GM23248 (cell line): ENCODE measurements around the gene P3R3URF. TPM values are rescaled to one million over a fixed set of nuclear protein-coding genes. Genes with fewer than 3 reads are reported as not detected.

Experiments used
- DNase-seq: peaks from one replicate; pipeline ENCODE4 v3.0.0-alpha.2; 2015
- H2AFZ ChIP-seq: fragments of 200-600 bp; sonication (generic); 2 replicates; pipeline ENCODE4 v1.6.1; 2016; ENCODE audit warnings: antibody characterized with exemption
- H3F3A ChIP-seq: fragments of 200-600 bp; sonication (generic); 2 replicates; pipeline ENCODE4 v1.6.1; 2016; ENCODE audit warnings: mild to moderate bottlenecking, antibody characterized with exemption, mixed run types; ENCODE audit not compliant: insufficient read depth
- H3K27ac ChIP-seq: fragments of 200-600 bp; sonication (generic); 2 replicates; pipeline ENCODE4 v1.5.1; 2016; ENCODE audit warnings: mild to moderate bottlenecking
- H3K27me3 ChIP-seq: fragments of 200-600 bp; sonication (generic); replicated peaks from 2 replicates; pipeline ENCODE4 v1.6.1; 2016; ENCODE audit warnings: mild to moderate bottlenecking; ENCODE audit not compliant: insufficient read depth
- H3K36me3 ChIP-seq: fragments of 200-600 bp; sonication (generic); 2 replicates; pipeline ENCODE4 v1.6.1; 2016; ENCODE audit warnings: low read depth, mild to moderate bottlenecking
- H3K4me1 ChIP-seq: fragments of 200-600 bp; sonication (generic); 2 replicates; pipeline ENCODE4 v1.6.1; 2016; ENCODE audit warnings: mild to moderate bottlenecking; ENCODE audit not compliant: insufficient read depth
- H3K4me2 ChIP-seq: fragments of 200-600 bp; sonication (generic); one replicate; pipeline ENCODE4 v1.6.1; 2016; ENCODE audit warnings: mild to moderate bottlenecking; ENCODE audit not compliant: unreplicated experiment
- H3K4me3 ChIP-seq: fragments of 200-600 bp; sonication (generic); 2 replicates; pipeline ENCODE4 v1.5.1; 2016; ENCODE audit warnings: mild to moderate bottlenecking
- H3K79me2 ChIP-seq: fragments of 200-600 bp; sonication (generic); 2 replicates; pipeline ENCODE4 v1.6.1; 2016; ENCODE audit warnings: mild to moderate bottlenecking; ENCODE audit not compliant: insufficient read depth
- H3K9ac ChIP-seq: fragments of 200-600 bp; sonication (generic); 2 replicates; pipeline ENCODE4 v1.6.1; 2016; ENCODE audit warnings: mild to moderate bottlenecking
- H3K9me2 ChIP-seq: fragments of 200-600 bp; sonication (generic); 2 replicates; pipeline ENCODE4 v1.6.1; 2016; ENCODE audit warnings: mixed run types, mild to moderate bottlenecking, moderate library complexity; ENCODE audit not compliant: insufficient read depth
- H3K9me3 ChIP-seq: fragments of 200-600 bp; sonication (generic); one replicate; pipeline ENCODE4 v1.6.1; 2017; ENCODE audit warnings: low read depth
- H4K20me1 ChIP-seq: fragments of 200-600 bp; sonication (generic); 2 replicates; pipeline ENCODE4 v1.6.0; 2016; ENCODE audit not compliant: insufficient read depth
- EZH2 ChIP-seq: fragments of 200-600 bp; sonication (generic); IDR thresholded peaks from 2 replicates; pipeline ENCODE4 v1.6.1; 2018; ENCODE audit warnings: antibody characterized with exemption, mild to moderate bottlenecking; ENCODE audit not compliant: insufficient read depth, poor library complexity, severe bottlenecking
- EZH2phosphoT487 ChIP-seq: fragments of 200-600 bp; sonication (generic); IDR thresholded peaks from 2 replicates; pipeline ENCODE4 v1.6.1; 2018; ENCODE audit warnings: antibody characterized with exemption, moderate library complexity, mild to moderate bottlenecking, low read depth; ENCODE audit not compliant: insufficient read depth
- WGBS, 2 experiments: methylation state at CpG; one replicate each; pipeline ENCODE4 v1.1.6; 2015 to 2017; ENCODE audit warnings: low lambda C conversion rate in 2 of 2, low coverage in 1 of 2; ENCODE audit errors: missing lambda C conversion rate in 2 of 2; 5-methylcytosine and 5-hydroxymethylcytosine counted together
- in situ Hi-C: fragments of 300-500 bp; cut with MboI; formaldehyde crosslinking; loops from 2 replicates; pipeline ENCODE4 v1.15.0; 2020
- polyA plus RNA-seq: library from polyadenylated mRNA; unstranded; fragments of >200 nt; fragmentation: Nextera tagmentation; extraction: Ambion mirVana; gene quantifications from 2 replicates; pipeline ENCODE4 v1.2.1, GENCODE V29; 2016
- total RNA-seq: library from RNA; depleted of rRNA; stranded (reverse); fragments of >200 nt; shearing (Covaris generic); gene quantifications from 2 replicates; pipeline ENCODE4 v1.2.3, GENCODE V29; 2014

The P3R3URF gene
- total and polyA plus RNA-seq, 2 experiments from 2014 or later = not detected

DNA sequence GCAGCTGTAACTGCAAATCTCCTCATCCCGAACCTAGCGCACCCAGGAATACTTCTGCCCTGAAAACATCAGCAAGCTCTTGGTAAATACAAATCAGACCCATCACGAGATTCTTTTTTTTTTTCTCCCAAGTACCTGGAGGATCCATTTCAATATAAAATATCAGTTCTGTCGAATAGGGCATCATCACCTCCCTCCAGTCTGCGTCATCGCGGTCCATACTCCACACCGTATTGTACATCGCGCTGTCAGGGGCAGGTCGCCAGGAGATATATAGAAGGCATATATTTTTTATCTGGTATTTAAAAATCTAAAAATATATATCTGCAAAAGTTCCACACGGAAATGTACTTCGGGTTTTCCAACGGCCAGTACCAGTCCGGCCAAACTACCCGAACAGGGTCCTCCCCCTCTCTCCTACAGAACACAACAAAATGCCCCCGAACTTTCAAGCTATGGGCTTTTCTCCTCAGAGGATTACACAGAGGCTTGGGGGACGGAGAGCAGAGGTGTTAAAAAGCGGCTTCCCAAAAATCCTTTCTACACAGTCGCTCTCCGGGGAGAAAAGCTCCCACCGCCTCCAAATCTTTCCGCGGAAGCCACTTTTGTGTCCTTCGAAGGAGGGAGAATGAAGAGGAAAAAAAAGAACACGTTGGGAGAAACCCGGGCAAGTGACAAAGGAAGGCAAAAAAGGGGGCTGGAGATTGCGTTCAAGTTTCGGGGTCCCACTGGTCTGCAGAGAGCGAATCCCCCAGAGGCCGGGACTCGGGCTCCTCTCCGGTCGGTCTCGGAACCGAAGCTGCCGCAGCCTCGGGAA lies 44.4 kb downstream of the P3R3URF start:
- peak; percentile 57 for DNase-seq
- H3K27me3 ChIP-seq = 0 out of 2 replicates have a peak, but pooled peaks cover 4% of the 10 kb centered on the region
- H3K9me3 ChIP-seq = no peaks in the 10 kb centered on the region
- H3K4me1 ChIP-seq = peaks cover 13% of the 10 kb centered on the region; the same call in 1 of the 2 replicates
- no peaks in the 10 kb centered on the region for H3K36me3 ChIP-seq
- peak overlapping the region; percentile 95 for H3K27ac ChIP-seq
- in situ Hi-C loops = no loop called here
- peaks cover 11% of the 10 kb centered on the region; the same call in 1 of the 2 replicates for H3F3A ChIP-seq
- no peaks in the 10 kb centered on the region for H3K79me2 ChIP-seq
- WGBS, 2 experiments = 6 to 7% methylated on average over 36 to 38 of the region's 38 CpGs
- H3K4me2 ChIP-seq = peak overlapping the region; percentile 87
- TF ChIP-seq EZH2 (no peak), EZH2phosphoT487 (no peak)
- no peaks in the 10 kb centered on the region for H4K20me1 ChIP-seq
- H3K9ac ChIP-seq = peak overlapping the region; percentile 88
- peak overlapping the region; percentile 87 for H2AFZ ChIP-seq
- H3K4me3 ChIP-seq = peak overlapping the region; percentile 77
- H3K9me2 ChIP-seq = no peaks in the 10 kb centered on the region

DNA sequence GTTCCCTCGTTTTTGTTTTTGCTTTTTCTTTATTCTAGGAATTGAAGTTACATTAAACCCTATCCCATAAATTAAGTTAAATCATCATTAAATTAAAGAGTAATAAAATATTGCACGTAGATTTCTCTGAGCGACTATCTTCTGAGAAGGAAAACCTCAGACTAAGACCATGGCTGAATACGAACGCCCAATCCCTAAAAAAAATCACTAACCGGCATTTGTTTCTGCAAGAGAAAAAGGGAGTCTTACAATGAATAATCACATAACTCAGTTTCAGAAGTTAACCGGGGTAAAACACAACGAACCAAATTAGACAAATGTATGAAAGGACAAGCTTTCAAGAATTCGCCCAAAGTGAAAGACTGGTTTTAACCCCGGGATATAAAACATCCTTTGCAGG lies 45.2 kb downstream of the P3R3URF start:
- Histone ChIP-seq H4K20me1 (no peaks in the 10 kb centered on the region), H3K9me2 (no peaks in the 10 kb centered on the region), H3K9me3 (no peaks in the 10 kb centered on the region), H3K4me2 (peak overlapping the region; percentile 87), H3K4me1 (peaks cover 13% of the 10 kb centered on the region; the same call in 1 of the 2 replicates), H3K36me3 (no peaks in the 10 kb centered on the region), H3K27ac (no peak overlapping the region), H3K79me2 (no peaks in the 10 kb centered on the region), H3F3A (peaks cover 11% of the 10 kb centered on the region; the same call in 1 of the 2 replicates), H3K4me3 (peak overlapping the region; percentile 77), H3K27me3 (0 out of 2 replicates have a peak, but pooled peaks cover 4% of the 10 kb centered on the region), H3K9ac (peak overlapping the region; percentile 56; the same call in 1 of the 2 replicates), H2AFZ (peak overlapping the region; percentile 87)
- peak; percentile 24 for DNase-seq
- in situ Hi-C loops = no loop called here
- no peak for TF ChIP-seq EZH2
- no peak for TF ChIP-seq EZH2phosphoT487
- 5 to 6% methylated on average over 10 of the region's 10 CpGs for WGBS, 2 experiments

DNA sequence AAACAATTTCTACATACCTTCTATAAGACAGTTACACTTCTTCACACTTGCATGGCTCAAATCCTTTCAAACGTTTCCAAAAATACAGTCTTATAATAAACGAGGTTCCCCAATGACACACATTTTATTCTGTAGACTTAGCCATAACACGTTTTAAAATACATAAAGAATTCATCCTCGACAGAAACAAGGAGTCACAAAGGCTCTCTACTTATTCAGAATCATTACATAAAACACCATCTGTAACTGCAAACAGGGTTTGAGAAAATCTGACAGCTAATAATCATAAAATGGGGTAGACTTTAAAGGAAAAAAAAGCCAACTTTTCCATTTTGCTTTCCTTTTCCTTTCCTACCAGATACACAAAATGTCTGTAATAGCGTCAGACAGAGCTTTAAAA lies 45.7 kb downstream of the P3R3URF start:
- TF ChIP-seq EZH2 (no peak), EZH2phosphoT487 (no peak)
- Histone ChIP-seq H3K4me3 (peak overlapping the region; percentile 77), H3K79me2 (no peaks in the 10 kb centered on the region), H3K4me2 (peak overlapping the region; percentile 87), H3K9me3 (no peaks in the 10 kb centered on the region), H3K9ac (0 out of 2 replicates have a peak overlapping the region, but pooled peaks have one; percentile 56), H3K27me3 (0 out of 2 replicates have a peak, but pooled peaks cover 4% of the 10 kb centered on the region), H3K36me3 (no peaks in the 10 kb centered on the region), H4K20me1 (no peaks in the 10 kb centered on the region), H3K9me2 (no peaks in the 10 kb centered on the region), H3F3A (peaks cover 11% of the 10 kb centered on the region; the same call in 1 of the 2 replicates), H3K27ac (no peak overlapping the region), H2AFZ (peak overlapping the region; percentile 87), H3K4me1 (peaks cover 13% of the 10 kb centered on the region; the same call in 1 of the 2 replicates)
- in situ Hi-C loops = no loop called here
- 19 to 20% methylated on average over 5 of the region's 5 CpGs for WGBS, 2 experiments
- DNase-seq = no peak

DNA sequence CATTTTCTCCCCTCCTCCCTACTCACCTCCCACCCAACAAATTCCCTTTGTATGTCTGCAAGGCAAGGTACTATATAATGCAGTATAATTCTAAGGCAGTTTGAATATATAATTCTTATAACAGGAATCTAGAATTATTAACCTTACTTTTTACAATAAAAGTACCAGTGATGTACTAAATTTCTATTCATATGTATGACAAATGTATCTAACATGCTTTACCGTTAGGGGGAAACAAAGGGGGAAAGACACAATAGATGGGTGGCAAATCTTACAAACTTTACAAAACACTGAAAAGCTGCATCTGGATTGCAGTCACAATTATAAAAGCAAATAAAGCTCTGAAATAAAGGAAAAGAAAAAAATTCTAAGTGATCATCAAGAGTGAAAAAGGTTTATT lies 46.2 kb downstream of the P3R3URF start:
- H3K4me1 ChIP-seq = peaks cover 10% of the 10 kb centered on the region; the same call in 1 of the 2 replicates
- no peak for DNase-seq
- H3K27me3 ChIP-seq = 0 out of 2 replicates have a peak, but pooled peaks cover 4% of the 10 kb centered on the region
- peak overlapping the region; percentile 87 for H3K4me2 ChIP-seq
- no peaks in the 10 kb centered on the region for H3K36me3 ChIP-seq
- WGBS, 2 experiments = 41 to 59% methylated on average over 1 of the region's 1 CpG
- in situ Hi-C loops = no loop called here
- H3K27ac ChIP-seq = no peak overlapping the region
- H3F3A ChIP-seq = peaks cover 8% of the 10 kb centered on the region; the same call in 1 of the 2 replicates
- no peaks in the 10 kb centered on the region for H3K9me2 ChIP-seq
- H2AFZ ChIP-seq = peak overlapping the region; percentile 87; the same call in 1 of the 2 replicates
- no peaks in the 10 kb centered on the region for H3K79me2 ChIP-seq
- no peak overlapping the region for H3K9ac ChIP-seq
- no peaks in the 10 kb centered on the region for H3K9me3 ChIP-seq
- no peak for TF ChIP-seq EZH2
- TF ChIP-seq EZH2phosphoT487 = no peak
- H4K20me1 ChIP-seq = no peaks in the 10 kb centered on the region
- peak overlapping the region; percentile 77; the same call in 1 of the 2 replicates for H3K4me3 ChIP-seq
